ENCODE results near the gene SENP8. TPM values are rescaled to one million over a fixed set of nuclear protein-coding genes. Genes with fewer than 3 reads are reported as not detected.
"Not testable (repeated sequence)": the region's sequence is repeated elsewhere in the genome, so short reads cannot be mapped to it uniquely, and the experiment has no call there.

The SENP8 gene
- total RNA-seq (1 to 10 TPM; 5.2 to 8.8 (median 6.7) TPM), polyA plus RNA-seq (1 to 10 TPM; 1.8 to 3.2 TPM)
- long read RNA-seq, donor 1, full-length matches to known transcripts: 13 of 13 reads
- long read RNA-seq, donor 1, partial matches to known transcripts: 0 of 13 reads
- long read RNA-seq, donor 1, other reads (novel, unspliced or antisense): 0 of 13 reads
- long read RNA-seq, donor 2, full-length matches to known transcripts: 3 of 5 reads
- long read RNA-seq, donor 2, partial matches to known transcripts: 0 of 5 reads
- long read RNA-seq, donor 2, other reads (novel, unspliced or antisense): 2 of 5 reads
- long read RNA-seq, donor 3, full-length matches to known transcripts: 17 of 18 reads
- long read RNA-seq, donor 3, partial matches to known transcripts: 0 of 18 reads
- long read RNA-seq, donor 3, other reads (novel, unspliced or antisense): 1 of 18 reads

GRCh38 chr15:72118017-72118978 lies at the start of gene SENP8, which contains the start of gene MYO9A:
TSS of gene SENP8 (plus strand) at chr15:72118403. CDS start at chr15:72139624, 21,221 bp downstream.
TSS of gene MYO9A (minus strand) at chr15:72118150. CDS start at chr15:72046563, 71,587 bp downstream.
- Histone ChIP-seq H3K27ac (peak within 1 kb of the TSS; percentile 88 to 99 (median 98)), H3K4me1 (peaks cover 0 to 44% (median 26%) of the 10 kb centered on the region in 9 donors), H3K9me3 (no peaks in the 10 kb centered on the region), H3K36me3 (no peaks in the 10 kb centered on the region), H3K27me3 (no peaks in the 10 kb centered on the region), H3K4me3 (peak within 1 kb of the TSS; percentile 74 to 98 (median 92))
- ATAC-seq (peak; percentile 88 to 96 (median 92)), DNase-seq (peak; percentile 98 to 99)
- 1% methylated on average over 66 to 69 of the region's 69 CpGs for WGBS, 2 donors
- TF ChIP-seq CTCF (IDR thresholded peaks at IDR 0.05): peak in 4 of 9 donors; percentile 19 to 56 (median 32)
- intact Hi-C loops (cut with DNase I): loop anchor here in 2 of 10 donors (2.0 to 10.0 kb wide), 2 partner anchors 37 to 73 kb away; no protein-coding TSS in a partner anchor

GRCh38 chr15:72068856-72069255 lies 49.3 kb upstream of the SENP8 start:
- Histone ChIP-seq H3K9me3 (no peaks in the 10 kb centered on the region), H3K36me3 (no peaks in the 10 kb centered on the region), H3K27me3 (no peaks in the 10 kb centered on the region), H3K27ac (no peak overlapping the region), H3K4me1 (peaks cover 0 to 8% (median 0%) of the 10 kb centered on the region in 9 donors), H3K4me3 (no peak overlapping the region)
- ATAC-seq: no peak
- intact Hi-C loops (cut with DNase I): no loop called here
- DNase-seq: no peak
- no peak for TF ChIP-seq CTCF (IDR thresholded peaks at IDR 0.05)

- Histone ChIP-seq H3K9me3 (no peaks in the 10 kb centered on the region), H3K4me1 (peaks cover 0 to 13% (median 5%) of the 10 kb centered on the region in 9 donors), H3K4me3 (no peak overlapping the region), H3K27me3 (no peaks in the 10 kb centered on the region), H3K27ac (no peak overlapping the region), H3K36me3 (no peaks in the 10 kb centered on the region)
- WGBS, 2 donors: 71 to 83% methylated on average over 1 of the region's 1 CpG
- DNase-seq: no peak
- ATAC-seq: no peak
- intact Hi-C loops (cut with DNase I): no loop called here
- TF ChIP-seq CTCF (IDR thresholded peaks at IDR 0.05): no peak
These were observed 47.3 kb upstream of the SENP8 start for GRCh38 chr15:72070817-72071447.

GRCh38 chr15:72071448-72071825 lies 46.8 kb upstream of the SENP8 start:
- ATAC-seq, H3K36me3 ChIP-seq: not testable (repeated sequence)

More at GRCh38 chr15:72071448-72071825, 46.8 kb upstream of the SENP8 start:
- H3K4me3 ChIP-seq; H3K27ac ChIP-seq; H3K9me3 ChIP-seq; intact Hi-C loops (cut with DNase I); H3K27me3 ChIP-seq; DNase-seq: not testable (repeated sequence)
- peaks cover 0 to 13% (median 5%) of the 10 kb centered on the region in 9 donors for H3K4me1 ChIP-seq
- WGBS, 2 donors: 95 to 98% methylated on average over 8 of the region's 8 CpGs
